T follicular helper cell (primary cell): ENCODE results near the gene CDH4.

Source experiments
- DNase-seq: peaks from one replicate; pipeline ENCODE4 v3.0.0-alpha.2; 2020; ENCODE audit warnings: low read depth

CDH4 gene

DNA sequence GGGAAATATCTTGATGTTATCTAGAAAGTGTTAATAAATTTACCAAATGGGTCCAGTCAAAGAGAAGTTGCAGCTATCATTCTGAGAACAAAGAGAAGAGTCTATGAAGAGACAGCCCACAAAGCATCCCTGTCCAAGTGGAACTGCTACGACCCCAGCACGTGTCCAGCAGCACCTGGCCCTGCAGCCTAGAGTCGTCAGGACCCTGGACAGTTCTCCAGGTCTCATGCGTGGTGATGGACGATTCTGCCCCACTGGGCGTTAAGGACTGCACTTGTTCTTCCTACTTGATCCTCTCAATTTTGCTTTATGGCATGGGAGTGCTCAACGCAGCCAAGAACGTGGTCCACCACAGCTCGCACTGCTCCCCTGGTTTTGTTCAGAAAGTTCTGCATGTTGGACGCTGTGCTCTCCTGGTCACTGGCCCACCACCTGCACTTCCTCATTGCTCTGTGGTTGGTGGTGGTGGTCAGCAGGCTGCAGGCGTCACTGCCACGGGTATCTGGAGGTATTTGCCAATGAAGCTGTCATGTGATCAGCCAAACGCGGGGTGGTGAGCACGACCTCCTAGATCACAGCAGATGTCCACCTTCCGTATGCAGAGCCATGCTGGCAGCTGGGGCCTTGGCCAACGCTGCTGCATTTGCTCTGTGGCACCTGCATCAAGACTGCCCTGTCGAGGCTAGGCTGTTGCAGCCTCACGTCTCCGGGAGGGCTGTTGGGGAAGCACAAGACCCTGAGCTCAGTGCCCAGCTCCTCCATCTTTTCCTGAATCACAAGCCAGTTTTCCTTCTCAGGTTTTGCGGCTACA lies 356.4 kb downstream of the CDH4 start:
- DNase-seq = no peak

DNA sequence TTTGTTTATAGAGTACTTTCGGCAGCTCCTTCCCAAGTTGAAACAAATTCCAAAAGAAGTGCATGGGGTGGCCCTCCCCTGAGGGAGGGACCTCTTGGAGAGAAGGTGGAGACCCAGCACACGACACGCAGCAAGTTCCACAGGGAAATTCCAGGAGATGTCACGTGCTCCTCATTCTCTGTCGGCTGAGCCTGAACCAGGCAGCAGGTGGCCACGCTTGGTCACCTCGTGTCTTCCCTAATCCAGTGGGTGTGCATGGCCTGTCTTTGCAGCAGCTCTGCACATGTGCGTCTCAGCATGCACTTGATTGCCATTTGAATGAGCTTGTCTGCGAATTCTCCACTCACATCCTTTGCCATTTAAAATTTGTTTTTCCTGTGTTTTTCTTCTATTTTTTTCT lies 357.4 kb downstream of the CDH4 start:
- no peak for DNase-seq

DNA sequence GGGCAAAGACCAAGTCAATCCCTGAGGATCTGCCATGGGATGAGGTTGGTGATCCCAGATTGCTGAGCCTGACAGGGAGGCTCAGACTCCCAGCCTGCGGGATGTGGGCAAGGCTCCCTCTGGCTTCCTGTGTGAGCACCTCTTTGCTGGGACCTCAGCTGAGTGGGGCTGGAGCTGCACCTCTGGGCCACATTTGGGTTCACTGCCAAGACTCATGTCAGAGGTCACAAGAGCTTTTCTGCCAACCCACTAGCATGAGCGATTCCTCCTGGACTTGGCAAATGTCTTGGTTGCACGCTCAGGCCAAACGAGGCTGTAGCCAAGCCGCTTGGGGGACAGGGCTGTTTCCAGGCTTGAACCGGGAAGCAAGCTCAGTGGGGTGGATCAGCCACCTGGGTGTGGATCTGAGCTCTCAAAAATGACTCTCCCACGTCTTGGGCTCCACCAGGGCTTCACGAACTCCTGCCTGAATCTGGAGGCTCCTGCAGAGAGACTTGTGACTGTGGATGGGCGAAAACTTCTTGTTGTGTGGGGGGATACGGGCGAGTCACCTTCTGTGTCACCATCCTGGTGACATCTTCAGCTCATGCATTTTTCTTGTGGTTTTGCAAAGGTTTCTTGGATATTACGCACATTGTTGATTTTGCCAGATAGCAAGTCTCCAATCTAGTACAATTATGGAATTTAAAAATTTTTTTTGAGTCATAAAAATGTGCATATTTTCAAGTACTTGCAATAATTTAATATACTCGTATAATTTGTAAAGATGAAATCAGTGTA lies 359.5 kb downstream of the CDH4 start:
- DNase-seq = no peak

DNA sequence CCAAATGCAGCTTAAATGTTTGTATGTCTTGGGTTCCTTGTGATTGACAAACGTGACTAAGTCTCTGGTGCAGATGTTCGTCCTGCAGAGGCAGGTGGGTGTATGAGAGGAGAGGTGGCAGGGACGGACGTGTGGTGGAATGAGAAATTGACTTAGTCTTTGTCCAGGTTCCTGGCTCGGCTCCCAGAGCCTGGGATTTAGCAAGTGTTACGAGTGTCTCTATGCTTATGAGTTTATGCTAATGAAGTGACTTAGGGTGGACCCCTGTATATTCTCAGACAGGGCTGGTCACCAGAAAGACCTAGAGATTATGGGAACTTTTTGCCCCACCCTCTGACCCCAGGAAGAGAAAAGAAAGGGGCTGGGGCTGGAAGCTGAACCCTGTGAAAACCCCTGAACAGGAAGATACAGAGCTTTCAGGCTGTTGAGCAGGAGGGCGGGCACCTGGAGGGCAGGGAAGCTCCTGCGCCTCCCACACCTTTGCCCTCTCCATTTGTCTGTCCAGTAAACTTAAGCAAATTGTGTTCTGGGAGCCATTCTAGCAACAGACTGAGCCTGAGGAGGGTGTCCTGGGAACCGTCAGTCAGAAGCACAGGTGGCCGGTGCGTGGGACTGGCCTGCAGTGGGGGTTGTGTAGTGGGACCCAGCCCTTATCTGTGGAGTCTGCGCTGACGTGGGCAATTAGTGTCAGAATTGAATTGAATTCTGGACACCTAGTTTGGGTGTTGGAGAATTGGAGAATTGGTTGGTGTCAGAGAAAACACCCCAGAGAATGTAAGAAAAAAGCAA lies 362.1 kb downstream of the CDH4 start:
- DNase-seq = no peak

DNA sequence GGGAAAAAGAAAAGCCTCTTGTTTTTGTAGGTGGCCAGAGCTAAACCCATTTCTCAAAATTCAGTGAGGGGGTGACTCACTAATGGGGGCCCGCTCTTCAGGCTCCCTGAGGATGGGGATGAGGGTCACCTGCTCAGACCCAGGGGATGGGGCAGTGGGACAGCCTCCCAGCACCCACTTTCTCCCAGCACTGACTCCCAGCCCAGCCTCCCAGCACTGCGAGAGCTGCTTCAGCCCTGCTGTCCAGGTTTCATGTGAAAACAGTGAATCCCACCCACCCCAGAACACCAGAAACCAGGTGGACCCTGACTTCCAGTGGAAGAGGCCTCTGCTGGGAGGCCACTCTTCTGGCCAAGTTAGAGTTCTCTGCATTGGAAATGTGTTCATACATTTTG lies 362.6 kb downstream of the CDH4 start:
- no peak for DNase-seq

DNA sequence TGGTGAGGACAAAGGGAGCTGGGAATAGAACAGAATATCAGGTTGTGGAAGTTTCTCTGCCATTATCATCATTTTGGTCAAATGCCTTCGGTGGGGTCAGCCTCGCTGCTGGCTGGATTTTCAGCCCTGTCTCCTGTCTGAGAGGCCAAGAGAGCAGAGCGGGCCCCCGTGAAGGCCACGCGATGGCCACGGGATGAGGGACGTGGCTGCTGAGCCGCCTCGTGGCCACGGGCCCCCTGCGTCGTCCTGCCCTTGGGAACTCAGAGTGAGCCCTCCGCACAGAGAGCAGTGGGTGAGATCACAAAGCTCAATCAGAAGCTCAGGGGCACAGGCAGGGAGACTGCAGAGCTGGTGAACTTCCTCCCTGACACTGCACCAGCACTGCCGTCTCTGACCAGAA lies 363.7 kb downstream of the CDH4 start:
- no peak for DNase-seq

DNA sequence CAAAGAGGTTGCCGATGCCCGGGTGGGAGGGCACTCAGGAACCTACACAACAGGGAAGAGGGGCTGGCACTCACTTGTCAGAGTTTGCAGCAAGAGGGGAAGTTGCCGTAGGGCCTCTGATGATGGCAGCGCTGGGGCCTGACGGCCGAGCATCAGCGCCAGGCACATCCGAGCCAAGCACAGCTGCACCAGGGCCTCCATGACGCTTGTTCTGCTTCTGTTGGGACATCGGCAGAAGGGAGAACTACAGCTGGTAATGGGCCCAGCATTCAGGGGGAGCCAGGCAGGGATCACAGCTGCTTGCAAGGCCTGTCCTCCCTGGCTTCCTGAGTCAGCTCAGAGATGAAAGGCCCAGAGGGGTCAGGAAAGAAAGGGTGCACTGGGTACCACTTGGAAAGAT lies 367.7 kb downstream of the CDH4 start:
- DNase-seq = no peak

DNA sequence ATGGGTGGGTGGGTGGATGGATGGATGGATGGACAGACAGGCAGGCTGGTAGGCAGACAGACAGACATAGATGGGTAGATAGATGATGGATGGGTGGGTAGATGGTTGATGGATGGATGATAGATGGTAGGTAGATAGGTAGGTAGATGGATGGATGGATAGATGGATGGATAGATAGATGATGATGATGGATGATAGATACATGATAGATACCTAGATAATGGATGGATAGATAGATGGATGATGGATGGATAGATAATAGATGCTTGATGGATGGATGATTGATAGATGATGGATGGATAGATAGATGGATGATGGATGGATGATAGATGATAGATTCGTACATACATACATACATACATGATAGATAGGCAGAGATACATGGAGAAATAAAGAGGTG lies 368.1 kb downstream of the CDH4 start:
- no peak for DNase-seq

DNA sequence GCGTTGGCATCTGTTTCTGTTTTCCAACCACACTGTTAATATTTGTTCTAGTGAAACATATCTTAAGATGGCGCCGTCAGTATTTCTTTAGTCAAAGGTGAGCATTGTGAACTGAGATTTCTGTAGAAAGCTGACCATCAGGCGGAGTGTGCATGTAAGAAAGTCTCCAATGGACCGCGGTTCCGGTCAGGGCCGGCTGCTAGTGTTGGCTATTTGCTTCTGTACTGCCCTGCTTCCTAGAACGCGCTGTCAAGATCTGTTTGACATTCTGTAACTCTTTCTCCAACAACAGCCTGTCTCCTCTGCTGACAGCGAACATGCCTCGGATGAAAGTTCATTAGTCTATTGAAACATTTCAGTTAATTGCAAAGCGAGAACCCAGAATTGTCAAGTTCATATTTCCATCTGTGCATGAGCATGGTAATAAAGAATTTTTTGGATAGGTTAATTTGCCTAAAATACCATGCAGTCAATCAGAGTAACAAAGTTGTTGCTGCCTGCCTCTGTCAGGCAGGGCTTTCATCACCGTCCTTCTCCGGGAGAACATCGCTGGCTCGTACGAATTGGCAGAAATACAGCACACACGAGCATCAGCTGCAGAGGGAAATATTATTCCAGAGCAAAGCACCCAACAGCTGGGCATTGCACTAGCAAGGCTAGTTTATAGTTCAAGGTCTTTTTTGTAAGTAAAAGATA lies 369.1 kb downstream of the CDH4 start:
- no peak for DNase-seq

DNA sequence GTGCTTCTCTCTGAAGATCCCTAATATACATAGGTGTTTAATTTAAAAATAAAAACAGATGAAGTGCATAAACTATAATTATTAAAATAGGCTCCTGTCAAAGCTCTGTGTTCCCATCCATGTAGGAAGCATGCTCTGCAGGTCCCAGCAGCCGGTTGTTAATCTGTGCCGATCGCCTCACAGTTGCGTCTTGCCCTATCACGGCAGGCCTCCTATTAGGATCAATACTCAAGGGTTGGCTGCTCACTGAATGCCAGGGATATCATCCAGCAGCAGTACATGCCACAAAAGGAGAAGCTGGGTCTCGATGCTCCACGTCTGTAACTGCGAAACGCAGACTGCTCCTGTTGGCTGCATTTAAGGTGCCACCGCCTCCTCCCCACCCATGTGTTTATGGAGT lies 369.8 kb downstream of the CDH4 start:
- no peak for DNase-seq

DNA sequence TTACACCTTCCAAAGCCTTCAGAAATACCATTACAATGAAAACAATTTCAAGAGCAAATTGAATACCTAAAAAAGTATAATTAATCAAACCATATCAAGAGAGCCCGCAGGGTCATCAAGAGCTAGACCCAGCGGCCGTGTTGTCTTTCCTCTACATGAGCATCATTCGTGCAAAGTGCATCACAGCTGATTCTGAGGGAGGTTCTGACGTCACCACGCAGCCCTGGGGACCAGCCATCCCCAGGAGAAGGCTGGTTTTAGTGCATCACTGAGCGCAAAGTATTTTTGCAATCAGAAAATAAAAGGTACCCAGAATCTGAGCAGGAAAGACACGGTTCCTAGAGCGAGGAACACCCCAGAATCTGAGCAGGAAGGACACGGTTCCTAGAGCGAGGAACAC lies 371.4 kb downstream of the CDH4 start:
- DNase-seq = no peak

DNA sequence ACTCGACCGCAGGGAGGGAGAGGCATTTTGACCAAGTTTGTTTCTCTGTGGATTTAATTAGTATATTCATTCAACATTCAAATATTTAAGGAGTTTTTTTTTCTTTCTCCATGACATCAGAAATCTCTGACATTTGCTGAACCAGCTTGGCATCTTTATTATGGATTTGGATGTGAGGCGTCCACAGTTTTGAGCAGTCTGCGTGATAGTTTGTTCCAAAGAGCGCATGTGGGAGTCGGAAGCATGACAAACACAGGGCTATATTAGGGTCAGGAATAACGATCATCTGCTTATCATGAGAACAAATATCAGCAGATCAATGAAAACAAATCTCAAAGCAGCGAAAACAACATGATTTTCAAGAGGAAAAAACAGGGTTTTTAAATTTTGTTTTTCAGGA lies 373.2 kb downstream of the CDH4 start:
- DNase-seq = no peak

DNA sequence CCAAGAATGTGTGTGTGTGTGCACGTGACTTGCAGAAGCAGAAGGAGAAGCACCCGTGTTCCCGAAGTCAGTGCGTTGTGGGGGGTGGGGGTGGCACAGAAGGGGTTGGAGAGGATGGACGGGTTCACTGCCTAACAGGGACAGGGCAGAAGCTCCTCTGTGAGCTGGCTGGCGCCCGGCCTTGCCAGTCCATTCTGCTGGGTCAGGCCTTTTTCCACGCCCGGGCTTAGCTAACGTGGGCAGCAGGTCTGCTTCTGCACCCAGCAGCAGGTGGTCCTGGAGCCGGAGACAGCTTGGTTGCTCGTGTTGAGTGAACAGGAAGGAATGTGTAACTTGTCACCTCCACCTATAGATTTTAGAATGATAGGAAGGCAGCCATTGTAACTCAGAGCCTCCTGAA lies 374.4 kb downstream of the CDH4 start:
- DNase-seq = no peak

DNA sequence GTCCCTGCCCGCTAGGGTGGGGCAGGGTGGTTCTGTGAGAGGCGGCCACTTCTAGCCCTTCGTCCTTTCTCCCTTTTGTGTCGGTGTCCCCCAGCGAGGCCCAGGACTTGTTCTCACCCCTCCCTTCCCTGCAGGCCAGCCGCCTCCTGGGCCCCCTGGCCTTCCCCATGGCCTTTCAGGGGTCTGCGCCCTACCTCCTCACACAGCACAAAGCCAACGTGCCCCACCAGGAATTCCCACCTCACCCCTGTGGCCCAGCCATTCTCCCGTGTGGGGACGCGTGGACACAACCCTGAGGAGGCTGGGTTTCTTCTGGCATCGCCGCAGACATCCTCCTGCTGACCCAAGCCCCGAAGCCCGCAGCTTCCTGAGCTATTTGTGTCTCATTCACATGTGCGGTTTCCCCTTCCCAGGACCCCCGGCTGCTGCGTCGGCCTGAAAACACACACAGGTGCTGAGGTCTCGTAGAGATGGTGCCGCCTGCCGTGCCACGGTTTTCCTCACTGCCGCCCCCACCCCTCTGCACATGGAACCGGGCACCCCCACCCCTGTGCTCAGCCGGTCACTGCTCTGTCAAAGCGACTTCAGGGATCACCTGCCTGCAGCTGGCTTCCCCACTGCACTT lies 375.8 kb downstream of the CDH4 start:
- DNase-seq = no peak

DNA sequence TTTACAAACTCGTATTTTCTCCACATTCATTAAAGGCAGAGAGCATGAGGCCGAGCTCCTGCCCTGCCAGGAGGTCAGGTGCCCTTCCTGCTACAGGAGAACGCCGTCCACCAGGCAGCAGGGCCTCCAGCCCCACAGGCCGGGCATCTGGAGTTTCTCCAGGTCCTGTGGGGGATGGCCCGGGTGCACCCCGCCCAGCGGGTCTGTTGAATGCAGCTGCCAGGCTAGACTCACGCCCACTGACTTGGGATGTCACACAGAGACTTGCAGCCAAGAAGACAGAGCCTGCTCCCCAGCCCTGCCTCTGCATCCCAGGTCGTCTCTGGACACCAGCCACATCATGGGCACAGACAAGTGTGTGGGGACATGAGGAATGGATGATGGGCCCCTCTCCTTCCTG lies 376.4 kb downstream of the CDH4 start:
- no peak for DNase-seq

DNA sequence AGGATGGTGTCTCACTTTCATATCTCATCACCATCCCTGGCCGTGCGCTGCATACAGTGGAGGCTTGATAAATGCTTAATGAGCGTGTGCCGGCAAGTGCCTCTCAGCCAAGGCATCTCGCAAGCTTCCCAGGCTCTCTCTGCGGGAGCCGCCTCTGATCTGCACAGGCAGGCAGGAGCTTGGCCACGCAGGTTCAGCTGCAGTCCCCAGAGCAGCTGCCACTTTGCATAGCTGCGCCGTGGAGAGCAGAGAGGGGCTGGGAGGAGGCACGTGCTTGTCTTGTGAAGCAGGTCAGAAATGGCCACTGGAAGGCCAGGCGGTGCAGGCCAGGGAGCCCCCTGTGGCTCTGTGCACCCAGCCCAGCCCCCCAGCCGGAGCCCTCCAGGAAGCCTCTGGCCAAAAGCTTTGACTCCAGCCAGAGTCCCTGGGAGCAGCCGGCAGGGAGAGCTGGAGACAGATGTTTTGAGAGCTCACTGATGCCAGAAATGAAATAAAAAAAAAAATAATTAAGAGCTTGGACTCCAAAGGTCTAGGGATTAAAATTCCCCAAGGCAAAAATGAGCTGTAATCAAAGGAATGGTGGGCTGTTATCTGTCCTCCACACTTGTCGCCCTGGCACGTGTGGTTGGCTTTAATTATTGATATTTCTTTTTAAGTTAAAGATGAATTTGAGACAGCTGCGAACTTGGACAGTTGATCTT lies 377.0 kb downstream of the CDH4 start:
- DNase-seq = no peak

DNA sequence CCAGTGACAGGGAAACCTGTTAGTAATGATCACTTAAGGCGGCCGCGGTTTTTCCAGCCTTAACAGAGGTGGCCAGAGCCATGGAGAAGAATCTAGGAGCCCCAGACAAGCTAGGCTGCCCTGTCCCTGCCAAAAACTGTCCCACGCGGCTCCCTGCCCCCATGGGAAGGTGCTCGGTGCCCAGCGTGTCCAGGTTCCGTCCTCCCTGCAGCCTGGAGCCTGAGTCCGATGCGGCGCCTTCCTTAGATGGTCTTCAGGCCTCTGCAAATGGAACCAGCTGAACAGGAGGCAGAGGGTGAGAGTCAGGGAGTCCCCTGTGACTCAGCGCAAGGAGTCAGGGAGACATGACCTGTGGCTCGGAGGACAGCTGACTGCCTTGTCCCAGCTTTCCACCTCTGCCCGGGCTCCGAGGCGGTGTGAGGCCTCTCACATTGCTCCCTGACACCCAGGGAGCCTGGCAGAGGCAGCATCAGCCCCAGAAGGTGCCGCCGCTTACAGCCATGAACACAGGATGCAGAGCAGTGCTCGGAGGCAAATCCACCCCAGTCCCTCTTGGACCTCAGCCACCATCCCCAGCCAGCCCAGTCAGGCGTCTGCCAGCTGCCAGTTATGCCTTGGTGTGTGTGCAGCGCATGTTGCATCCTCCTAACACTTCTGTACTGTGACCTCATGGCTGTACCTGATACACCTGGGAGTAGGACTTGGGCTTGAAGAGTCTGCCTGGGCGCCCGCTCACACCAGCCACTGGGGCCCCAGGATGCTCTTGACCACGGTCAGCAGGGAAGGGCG lies 377.7 kb downstream of the CDH4 start:
- DNase-seq = no peak

DNA sequence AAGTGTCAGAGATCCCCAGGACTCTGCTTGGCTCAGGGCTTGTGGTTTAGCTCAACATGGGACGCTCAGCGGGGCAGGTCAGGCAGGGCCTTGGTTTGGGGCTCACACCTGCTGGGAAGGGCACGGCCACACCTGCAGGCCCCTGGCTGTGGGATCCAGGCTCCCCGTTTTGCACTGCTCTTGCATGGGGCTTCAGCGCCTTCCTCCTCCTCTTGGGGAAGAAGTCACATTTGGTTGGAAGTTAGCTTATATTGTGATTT lies 378.3 kb downstream of the CDH4 start:
- DNase-seq = no peak

DNA sequence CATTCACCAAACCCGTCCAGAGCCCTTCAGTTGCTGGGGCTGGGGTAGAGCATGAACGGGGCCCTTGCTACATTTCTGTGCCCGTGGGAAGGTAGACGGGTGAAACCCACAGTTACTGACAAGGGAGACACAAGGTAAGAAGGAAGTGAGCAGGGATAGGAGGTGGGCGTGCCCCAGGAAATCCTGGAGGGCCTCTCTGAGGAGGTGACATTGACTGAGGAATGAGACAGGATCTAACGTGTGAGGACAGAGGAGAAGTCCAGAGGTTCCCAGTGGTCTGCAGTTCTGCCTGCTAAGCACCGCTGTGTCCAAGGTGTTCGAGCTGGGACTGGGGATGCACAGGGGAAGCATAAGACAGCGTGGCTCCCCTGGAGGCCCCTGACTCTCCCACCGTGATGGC lies 378.8 kb downstream of the CDH4 start:
- no peak for DNase-seq

DNA sequence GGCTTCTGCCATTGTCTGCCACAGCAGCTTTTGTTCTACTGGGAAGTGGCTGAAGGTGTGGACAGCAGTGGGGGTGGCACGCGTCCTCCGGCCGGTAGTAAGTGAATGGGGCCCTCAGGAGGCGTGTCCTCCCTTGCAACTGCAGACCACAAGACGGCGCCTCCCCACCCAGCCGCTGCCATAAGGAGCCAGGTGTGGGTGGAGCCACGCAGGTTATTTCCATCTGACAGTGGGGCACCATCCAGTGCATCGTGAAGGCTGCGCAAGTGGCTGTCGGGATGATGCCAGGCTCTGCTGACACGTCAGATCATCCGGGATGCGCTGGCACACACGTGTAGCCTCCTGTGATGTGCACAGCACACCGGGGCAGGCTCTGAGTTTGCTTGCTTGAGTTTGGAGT lies 379.7 kb downstream of the CDH4 start:
- no peak for DNase-seq

DNA sequence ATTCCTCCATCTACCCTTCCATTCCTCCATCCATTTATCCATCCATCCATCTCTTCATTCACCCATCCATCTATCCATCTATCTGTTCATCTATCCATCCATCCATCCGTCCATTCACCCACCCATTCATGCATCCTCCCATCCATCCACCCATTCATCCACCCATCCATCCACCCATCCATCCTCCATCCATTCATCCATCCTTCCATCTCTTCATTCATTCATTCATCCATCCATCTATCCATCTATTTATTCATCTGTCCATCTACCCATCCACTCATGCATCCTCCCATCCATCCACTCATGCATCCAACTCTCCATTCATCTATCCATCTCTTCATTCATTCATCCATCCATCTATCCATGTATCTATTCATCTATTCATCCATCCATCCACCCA lies 380.9 kb downstream of the CDH4 start:
- no peak for DNase-seq
